NCI-H82 (cell line): Measurements from ENCODE around the gene DEPDC4.
A peak's percentile ranks its signal among the peaks of the same experiment; 100 is the strongest.

Experiments used
- DNase-seq: peaks from one replicate; lab custom pipeline; 2025; lab: John Stamatoyannopoulos, UW

DEPDC4 gene

DNA sequence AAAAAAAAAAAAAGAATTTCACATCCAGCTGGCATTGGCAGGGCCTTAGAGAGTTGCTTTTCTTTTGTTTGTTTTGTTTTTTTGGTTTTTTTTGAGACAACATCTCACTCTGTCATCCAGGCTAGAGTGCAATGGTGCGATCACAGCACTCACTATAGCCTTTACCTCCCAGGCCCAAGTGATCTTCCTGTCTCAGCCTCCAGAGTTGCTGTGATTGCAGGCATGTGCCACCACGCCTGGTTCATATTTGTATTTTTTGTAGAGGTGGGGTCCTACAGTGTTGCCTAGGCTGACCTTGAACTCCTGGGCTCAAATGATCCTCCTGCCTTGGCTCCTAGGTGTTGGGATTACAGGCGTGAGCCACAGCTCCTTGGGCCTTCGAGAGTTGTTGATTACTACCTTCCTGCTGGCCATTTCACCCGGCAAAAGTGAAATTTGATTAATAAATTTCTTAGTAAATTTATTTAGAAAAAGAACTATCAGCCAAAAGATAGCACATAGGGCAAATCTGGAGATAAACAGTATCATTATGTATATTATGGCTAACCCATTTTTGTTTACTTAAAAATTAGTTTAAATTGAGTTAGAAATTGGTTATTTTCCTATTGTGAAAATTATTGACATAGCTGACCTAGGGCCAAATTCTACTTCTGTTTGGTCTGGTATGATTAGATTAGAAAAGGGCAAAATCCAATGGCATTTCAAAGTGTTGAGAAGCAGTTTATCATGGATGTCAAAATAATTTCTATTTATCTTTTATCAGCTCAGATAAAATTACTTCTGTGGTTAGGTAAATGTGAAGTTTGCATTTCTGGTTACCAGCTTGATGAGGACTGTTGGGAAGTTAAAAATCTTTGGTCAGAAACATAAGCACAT lies 53.6 kb downstream of the DEPDC4 start:
- DNase-seq = no peak

DNA sequence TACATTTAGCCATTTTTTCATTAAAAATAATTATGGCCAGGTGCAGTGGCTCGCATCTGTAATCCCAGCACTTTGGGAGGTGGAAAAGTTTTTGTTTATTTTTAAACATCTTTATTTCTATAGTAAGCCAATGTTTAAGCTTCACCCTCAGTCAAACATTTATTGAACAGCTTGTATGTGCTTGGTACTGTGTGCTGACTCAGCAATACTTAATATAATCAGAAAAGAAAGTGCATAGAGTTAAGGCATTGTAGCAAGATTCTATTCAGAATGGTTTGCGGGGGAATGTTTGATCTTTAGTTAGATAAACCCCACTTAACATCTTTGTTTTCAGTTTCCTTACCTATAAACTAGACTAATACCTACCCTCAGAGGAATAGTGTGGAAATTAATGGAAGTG lies 55.2 kb downstream of the DEPDC4 start:
- DNase-seq = no peak

GRCh38 chr12:100208834-100209233 lies 58.0 kb downstream of the DEPDC4 start:
- no peak for DNase-seq

- DNase-seq = no peak
Observed at GRCh38 chr12:100207311-100207710, 59.6 kb downstream of the DEPDC4 start.

- DNase-seq = no peak
Observed at GRCh38 chr12:100201604-100202423, 65.1 kb downstream of the DEPDC4 start.

DNA sequence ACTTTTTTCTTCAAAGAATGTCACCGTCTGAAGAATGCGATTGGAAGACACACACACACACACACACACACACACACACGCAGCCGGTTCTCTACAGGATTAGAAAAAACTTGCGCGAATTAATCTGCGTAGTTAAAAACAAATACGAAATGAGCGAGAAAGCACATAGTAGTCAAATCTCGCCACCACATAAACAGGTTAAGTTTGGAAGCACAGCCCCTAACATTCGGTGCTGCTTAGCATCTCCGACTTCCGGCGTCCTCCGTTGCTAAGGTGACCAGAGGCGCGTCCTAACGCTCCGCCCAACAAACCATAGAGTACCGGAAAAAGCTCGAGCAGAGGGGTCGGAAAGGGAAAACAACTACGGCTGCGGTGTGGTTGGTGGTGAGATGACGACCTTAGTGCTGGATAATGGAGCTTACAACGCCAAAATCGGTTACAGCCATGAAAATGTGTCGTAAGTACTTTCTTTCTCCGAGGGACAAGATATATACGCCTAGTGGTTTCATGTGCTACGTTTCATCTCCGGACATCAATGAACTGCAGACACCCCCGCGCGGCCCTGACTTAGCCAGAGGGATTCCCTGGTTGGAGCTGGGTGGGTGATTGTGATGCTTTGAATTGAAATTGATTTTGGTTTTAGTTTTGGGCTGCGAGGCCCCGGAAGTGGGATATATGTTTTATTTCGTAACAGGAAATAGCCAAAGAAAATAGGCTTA lies 66.3 kb downstream of the DEPDC4 start, which contains the start of gene ACTR6:
TSS of gene ACTR6 (plus strand) at position 353 of the 719 bp plus-strand sequence. CDS start at position 390, 37 bp downstream.
- DNase-seq = peak; percentile 97

DNA sequence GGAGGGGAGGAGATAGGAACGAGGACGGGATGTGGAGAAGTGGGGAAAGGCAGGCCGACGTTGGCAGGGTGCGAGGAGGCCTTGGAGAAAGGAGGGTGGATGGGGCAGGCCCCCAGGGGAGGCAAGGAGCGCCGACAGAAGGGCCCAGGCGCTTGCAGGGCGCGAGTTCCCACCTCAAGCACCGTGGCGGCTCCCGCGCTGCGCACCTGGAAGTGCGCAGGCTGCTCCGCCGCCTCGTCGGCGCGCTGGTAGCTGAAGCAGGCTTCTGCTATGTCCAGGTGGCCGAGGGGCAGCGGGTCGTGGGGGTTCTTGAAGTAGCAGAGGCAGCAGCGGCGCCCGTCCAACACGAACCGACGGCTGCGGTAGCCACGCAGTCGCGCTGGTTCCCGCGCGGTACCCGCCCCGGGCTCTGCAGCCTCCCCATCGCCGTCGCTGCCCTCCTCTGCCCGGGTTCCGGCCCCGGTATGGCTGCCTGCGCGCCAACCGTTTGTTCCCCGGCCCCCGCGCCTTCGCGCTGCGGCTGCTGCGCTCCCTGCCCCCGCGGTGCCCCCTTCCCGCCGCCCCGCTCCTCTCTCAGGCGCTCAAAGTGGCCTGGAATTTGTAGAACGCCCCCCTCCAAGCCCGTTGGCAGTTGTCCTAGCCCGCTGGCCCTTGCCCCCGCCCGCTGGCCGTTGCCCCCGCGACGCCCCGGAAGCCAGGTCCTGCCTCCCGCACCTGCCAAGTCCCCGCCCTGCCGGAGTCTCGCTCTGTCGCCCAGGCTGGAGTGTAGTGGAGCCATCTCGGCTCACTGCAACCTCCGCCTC lies 67.3 kb downstream of the DEPDC4 start:
- DNase-seq = peak; percentile 65

GRCh38 chr12:100199023-100199346 lies 67.9 kb downstream of the DEPDC4 start:
- no peak for DNase-seq

GRCh38 chr12:100197486-100197885 lies 69.4 kb downstream of the DEPDC4 start:
- no peak for DNase-seq

GRCh38 chr12:100193085-100193484 lies 73.8 kb downstream of the DEPDC4 start:
- DNase-seq = no peak
